GM21515 (cell line): ENCODE measurements around the gene GXYLT2.

Experiments used
- ATAC-seq: cut with Tn5 transposase; IDR thresholded peaks from one replicate; pipeline ENCODE4 v1.9.1; 2021; ENCODE audit not compliant: unreplicated experiment

The GXYLT2 gene

GRCh38 chr3:72930754-72931153 lies 42.9 kb downstream of the GXYLT2 start:
- ATAC-seq: no peak

GRCh38 chr3:72932416-72932815 lies 44.6 kb downstream of the GXYLT2 start:
- ATAC-seq: no peak

- ATAC-seq: peak; percentile 82
Observed at GRCh38 chr3:72938471-72939265, 50.8 kb downstream of the GXYLT2 start.

- no peak for ATAC-seq
Observed at GRCh38 chr3:72941245-72941644, 53.4 kb downstream of the GXYLT2 start.

- no peak for ATAC-seq
Observed at GRCh38 chr3:72942427-72942826, 54.6 kb downstream of the GXYLT2 start.

GRCh38 chr3:72944696-72945095 lies 56.9 kb downstream of the GXYLT2 start:
- no peak for ATAC-seq

- ATAC-seq: no peak
Observed at GRCh38 chr3:72947715-72948490, 60.1 kb downstream of the GXYLT2 start.

GRCh38 chr3:72949016-72949415 lies 61.2 kb downstream of the GXYLT2 start:
- ATAC-seq: no peak

- ATAC-seq: no peak
Observed at GRCh38 chr3:72950372-72950771, 62.5 kb downstream of the GXYLT2 start.

- no peak for ATAC-seq
Observed at GRCh38 chr3:72950801-72951200, 63.0 kb downstream of the GXYLT2 start.

- no peak for ATAC-seq
Observed at GRCh38 chr3:72951259-72951722, 63.4 kb downstream of the GXYLT2 start.

GRCh38 chr3:72953325-72953956 lies 65.6 kb downstream of the GXYLT2 start:
- ATAC-seq: no peak

GRCh38 chr3:72957297-72957696 lies 69.5 kb downstream of the GXYLT2 start:
- no peak for ATAC-seq

- no peak for ATAC-seq
Observed at GRCh38 chr3:72959336-72959735, 71.5 kb downstream of the GXYLT2 start.

- no peak for ATAC-seq
Observed at GRCh38 chr3:72960812-72961518, 73.1 kb downstream of the GXYLT2 start.

GRCh38 chr3:72961752-72962151 lies 73.9 kb downstream of the GXYLT2 start:
- ATAC-seq: no peak

GRCh38 chr3:72962317-72962716 lies 74.5 kb downstream of the GXYLT2 start:
- ATAC-seq: no peak

GRCh38 chr3:72964633-72965032 lies 76.8 kb downstream of the GXYLT2 start:
- no peak for ATAC-seq

GRCh38 chr3:72968266-72968664 lies 80.4 kb downstream of the GXYLT2 start:
- ATAC-seq: no peak

- no peak for ATAC-seq
Observed at GRCh38 chr3:72969766-72970165, 81.9 kb downstream of the GXYLT2 start.

GRCh38 chr3:72970942-72971341 lies 83.1 kb downstream of the GXYLT2 start:
- no peak for ATAC-seq
